Subcutaneous abdominal adipose tissue (tissue), 5 donors: Measurements from ENCODE around the gene FNDC7.
"Not testable (repeated sequence)": the region's sequence is repeated elsewhere in the genome, so short reads cannot be mapped to it uniquely, and the experiment has no call there.

ENCODE experiments used
- H3K27ac ChIP-seq: one replicate; pipeline ENCODE4 v1.7.0; 2013; ENCODE audit warnings: low read depth, mild to moderate bottlenecking, inconsistent platforms, low read length, moderate library complexity
- H3K27me3 ChIP-seq, 5 donors: one replicate each; pipeline ENCODE4 v1.7.0; 2013; ENCODE audit warnings: low read length in 5 of 5, inconsistent platforms in 1 of 5; ENCODE audit not compliant: control insufficient read depth in 5 of 5, insufficient read depth in 4 of 5
- H3K36me3 ChIP-seq, 5 donors: one replicate each; pipeline ENCODE4 v1.7.0; 2013; ENCODE audit warnings: low read length in 5 of 5; ENCODE audit not compliant: control insufficient read depth in 5 of 5, insufficient read depth in 5 of 5
- H3K4me1 ChIP-seq, 5 donors: one replicate each; pipeline ENCODE4 v1.7.0; 2013; ENCODE audit warnings: low read length in 5 of 5, mild to moderate bottlenecking in 3 of 5, moderate library complexity in 1 of 5; ENCODE audit not compliant: control insufficient read depth in 5 of 5, insufficient read depth in 5 of 5
- H3K4me3 ChIP-seq, 5 donors: one replicate each; pipeline ENCODE4 v1.7.0; 2013; ENCODE audit warnings: low read length in 5 of 5, low read depth in 1 of 5
- H3K9ac ChIP-seq, 5 donors: one replicate each; pipeline ENCODE4 v1.7.0; 2013; ENCODE audit warnings: low read length in 5 of 5, mild to moderate bottlenecking in 4 of 5, moderate library complexity in 3 of 5
- H3K9me3 ChIP-seq, 5 donors: one replicate each; pipeline ENCODE4 v1.7.0; 2013; ENCODE audit warnings: low read length in 5 of 5; ENCODE audit not compliant: control insufficient read depth in 5 of 5
- donor health status: healthy.
- donor health status: healthy.
- donor health status: healthy.
- donor health status: healthy.
- donor health status: healthy.

The FNDC7 gene

DNA sequence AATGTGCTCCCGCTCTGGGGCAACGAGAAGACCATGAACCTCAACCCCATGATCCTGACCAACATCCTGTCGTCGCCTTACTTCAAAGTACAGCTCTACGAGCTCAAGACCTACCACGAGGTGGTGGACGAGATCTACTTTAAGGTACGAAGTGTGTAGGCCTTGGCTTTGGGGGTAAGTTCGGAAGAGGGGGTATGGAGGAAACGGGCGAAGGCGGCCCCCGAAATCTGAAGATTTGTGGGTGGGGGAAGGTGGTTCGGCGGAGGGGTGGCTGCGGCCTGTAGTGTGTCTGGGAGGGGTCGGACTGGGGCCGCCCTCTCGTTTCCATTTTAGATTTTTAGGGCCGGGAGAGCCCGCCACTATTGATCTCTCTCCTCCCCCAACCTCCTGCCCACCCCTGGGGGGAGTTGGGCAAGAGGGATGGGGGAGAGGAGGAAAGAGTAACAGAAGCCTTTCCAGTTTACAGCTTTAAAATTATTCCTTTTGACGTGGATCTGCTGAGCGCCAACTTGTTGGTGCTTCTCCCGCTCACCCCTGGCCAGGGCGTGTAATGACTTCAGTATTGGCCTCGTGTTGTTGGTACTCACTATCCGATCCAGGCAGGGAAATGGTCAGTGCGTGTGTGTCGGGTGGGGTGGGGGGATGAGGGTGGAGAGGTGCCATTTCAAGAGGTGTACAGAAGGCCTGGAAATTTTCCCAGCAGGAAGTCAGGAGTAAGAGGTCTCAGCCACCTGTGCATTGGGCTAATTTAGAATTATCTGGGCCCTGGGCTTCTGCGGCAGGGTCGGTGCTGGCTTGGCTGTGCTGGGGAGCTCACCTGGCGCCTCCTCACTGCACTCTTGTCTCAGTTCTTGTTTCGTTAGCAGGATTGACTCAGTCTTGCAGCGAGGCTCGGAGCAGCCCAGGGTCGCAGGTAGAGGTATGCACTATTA is 19.7 kb upstream of the FNDC7 start:
- H3K9ac ChIP-seq = peak overlapping the region; percentile 89 to 98 (median 96)
- peak overlapping the region; percentile 86 to 99 (median 98) for H3K4me3 ChIP-seq
- peaks cover 2 to 41% (median 38%) of the 10 kb centered on the region in 5 donors for H3K4me1 ChIP-seq

DNA sequence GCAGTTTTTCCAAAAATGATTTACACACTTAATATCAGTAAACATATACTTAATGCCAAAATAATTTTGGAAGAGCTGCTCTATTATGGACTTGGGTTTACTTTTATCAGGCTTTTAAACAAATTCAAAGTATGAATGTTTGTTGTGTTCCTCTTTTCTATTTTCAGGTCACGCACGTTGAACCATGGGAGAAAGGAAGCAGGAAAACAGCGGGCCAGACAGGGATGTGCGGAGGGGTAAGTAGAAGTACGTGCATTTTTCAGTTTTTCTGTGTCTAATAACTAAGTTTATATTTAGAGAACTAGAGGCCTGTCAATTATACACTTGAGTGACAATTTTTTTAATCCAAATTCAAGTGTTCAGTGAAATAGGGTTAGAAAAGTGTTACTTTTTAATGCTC is 17.2 kb upstream of the FNDC7 start:
- Histone ChIP-seq H3K36me3 (peaks cover 41 to 50% (median 45%) of the 10 kb centered on the region in 5 donors), H3K9ac (peak overlapping the region in 1 of 5 donors; percentile 56), H3K27me3 (no peaks in the 10 kb centered on the region), H3K27ac (peak overlapping the region; percentile 28), H3K4me3 (no peak overlapping the region), H3K4me1 (peaks cover 2 to 42% (median 38%) of the 10 kb centered on the region in 5 donors), H3K9me3 (no peaks in the 10 kb centered on the region)

More for the DNA sequence above, 19.7 kb upstream of the FNDC7 start:
- H3K36me3 ChIP-seq = peaks cover 15 to 25% (median 21%) of the 10 kb centered on the region in 5 donors
- H3K27me3 ChIP-seq = no peaks in the 10 kb centered on the region
- H3K9me3 ChIP-seq = no peaks in the 10 kb centered on the region
- peak overlapping the region; percentile 97 for H3K27ac ChIP-seq

DNA sequence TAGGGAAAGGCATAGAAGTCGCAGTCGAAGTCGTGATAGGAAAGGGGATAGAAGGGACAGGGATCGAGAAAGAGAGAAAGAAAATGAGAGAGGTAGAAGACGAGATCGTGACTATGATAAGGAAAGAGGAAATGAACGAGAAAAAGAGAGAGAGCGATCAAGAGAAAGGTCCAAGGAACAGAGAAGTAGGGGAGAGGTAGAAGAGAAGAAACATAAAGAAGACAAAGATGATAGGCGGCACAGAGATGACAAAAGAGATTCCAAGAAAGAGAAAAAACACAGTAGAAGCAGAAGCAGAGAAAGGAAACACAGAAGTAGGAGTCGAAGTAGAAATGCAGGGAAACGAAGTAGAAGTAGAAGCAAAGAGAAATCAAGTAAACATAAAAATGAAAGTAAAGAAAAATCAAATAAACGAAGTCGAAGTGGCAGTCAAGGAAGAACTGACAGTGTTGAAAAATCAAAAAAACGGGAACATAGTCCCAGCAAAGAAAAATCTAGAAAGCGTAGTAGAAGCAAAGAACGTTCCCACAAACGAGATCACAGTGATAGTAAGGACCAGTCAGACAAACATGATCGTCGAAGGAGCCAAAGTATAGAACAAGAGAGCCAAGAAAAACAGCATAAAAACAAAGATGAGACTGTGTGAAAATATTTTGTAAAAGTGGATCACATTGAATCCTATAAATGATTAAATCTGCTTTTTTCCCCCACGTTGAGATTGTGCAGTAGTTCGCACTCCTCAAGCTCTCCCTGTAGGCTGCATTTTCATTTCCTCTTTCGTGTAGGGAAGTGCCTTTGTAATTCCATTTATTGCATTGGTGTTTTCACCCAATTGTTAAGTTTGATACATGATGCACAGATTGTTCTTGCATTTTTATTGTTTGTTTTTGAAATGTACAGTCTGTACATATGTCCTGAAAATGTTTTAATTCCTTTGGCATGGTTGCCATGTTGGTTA is 13.1 kb upstream of the FNDC7 start:
- Histone ChIP-seq H3K9me3 (no peaks in the 10 kb centered on the region), H3K27ac (peak overlapping the region; percentile 25), H3K4me3 (no peak overlapping the region), H3K27me3 (no peaks in the 10 kb centered on the region), H3K36me3 (peaks cover 47 to 60% (median 52%) of the 10 kb centered on the region in 5 donors), H3K4me1 (peaks cover 0 to 16% (median 8%) of the 10 kb centered on the region in 5 donors), H3K9ac (no peak overlapping the region)

DNA sequence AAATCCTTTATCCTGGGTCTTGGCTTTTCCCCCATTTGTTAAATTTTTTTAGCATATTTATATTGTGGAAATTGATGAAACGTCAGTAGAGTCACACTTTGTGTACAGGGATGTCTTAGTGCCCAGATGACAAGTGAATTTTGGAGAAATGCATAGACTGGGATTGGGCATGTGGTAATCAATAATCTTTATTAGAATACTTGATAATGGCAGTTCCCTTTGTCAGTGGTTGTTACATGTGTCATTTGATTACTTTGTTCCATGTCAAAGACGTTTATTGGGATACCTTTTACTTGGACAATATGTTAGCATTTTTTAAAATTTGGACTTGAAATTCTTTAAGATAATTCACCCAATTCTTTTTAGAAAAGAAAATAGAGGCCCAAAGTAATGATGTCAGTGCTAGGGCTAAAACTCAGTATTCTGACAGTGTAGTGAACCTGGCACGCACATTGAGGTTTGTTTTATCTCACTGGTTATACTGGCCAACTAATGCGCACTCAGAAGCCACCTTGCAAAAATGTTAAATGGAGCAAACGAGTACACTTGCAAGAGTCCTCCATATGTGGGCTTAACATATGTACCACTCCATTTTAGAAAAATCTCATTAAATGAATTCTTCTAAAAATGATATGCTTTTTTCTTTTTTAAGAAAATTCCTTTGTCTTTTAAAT is 11.4 kb upstream of the FNDC7 start:
- H3K27ac ChIP-seq = no peak overlapping the region
- peaks cover 44 to 56% (median 47%) of the 10 kb centered on the region in 5 donors for H3K36me3 ChIP-seq
- H3K4me3 ChIP-seq = no peak overlapping the region
- H3K27me3 ChIP-seq = no peaks in the 10 kb centered on the region
- peaks cover 0 to 4% (median 0%) of the 10 kb centered on the region in 5 donors for H3K4me1 ChIP-seq
- no peaks in the 10 kb centered on the region for H3K9me3 ChIP-seq
- no peak overlapping the region for H3K9ac ChIP-seq

DNA sequence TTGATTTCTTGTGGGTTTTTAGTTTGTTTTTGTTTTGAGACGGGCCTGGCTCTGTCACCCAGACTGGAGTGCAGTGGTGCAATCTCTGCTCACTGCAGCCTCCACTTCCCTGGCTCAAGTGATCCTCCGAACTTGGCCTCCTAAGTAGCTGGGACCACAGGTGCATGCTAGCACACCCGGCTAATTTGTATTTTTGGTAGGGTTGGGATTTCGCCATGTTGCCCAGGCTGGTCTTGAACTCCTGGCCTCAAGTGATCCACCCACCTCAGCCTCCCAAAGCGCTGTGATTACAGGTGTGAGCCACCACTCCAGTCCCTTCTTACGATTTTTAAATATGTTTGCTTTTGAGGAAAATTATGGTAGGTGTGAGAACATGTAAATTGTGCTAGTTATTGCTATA is 10.6 kb upstream of the FNDC7 start:
- peaks cover 39 to 48% (median 40%) of the 10 kb centered on the region in 5 donors for H3K36me3 ChIP-seq
- H3K4me1 ChIP-seq, H3K9me3 ChIP-seq, H3K9ac ChIP-seq, H3K4me3 ChIP-seq, H3K27me3 ChIP-seq, H3K27ac ChIP-seq: not testable (repeated sequence)

DNA sequence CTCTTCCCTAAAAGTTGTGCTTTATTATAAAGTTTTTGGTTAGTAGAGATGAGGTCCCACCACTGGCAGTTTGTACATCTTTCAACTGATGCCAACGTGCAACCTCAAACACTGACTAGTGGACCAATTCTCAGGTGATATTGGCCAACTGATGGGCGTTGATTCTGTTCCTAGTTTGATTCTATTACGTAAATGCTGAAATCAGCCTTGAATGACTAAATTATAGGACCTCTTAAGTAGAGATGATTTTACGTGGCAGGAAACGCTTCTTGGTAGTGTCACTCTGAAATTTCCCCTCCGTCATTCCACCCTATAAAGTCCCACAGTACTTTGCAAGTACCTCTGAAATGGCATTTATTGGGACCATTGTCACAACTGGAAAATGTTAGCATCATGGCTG is 8.8 kb upstream of the FNDC7 start:
- Histone ChIP-seq H3K4me1 (peaks cover 0 to 8% (median 3%) of the 10 kb centered on the region in 5 donors), H3K9me3 (no peaks in the 10 kb centered on the region), H3K27me3 (no peaks in the 10 kb centered on the region), H3K4me3 (no peak overlapping the region), H3K9ac (no peak overlapping the region), H3K27ac (no peak overlapping the region), H3K36me3 (peaks cover 21 to 30% (median 23%) of the 10 kb centered on the region in 5 donors)

DNA sequence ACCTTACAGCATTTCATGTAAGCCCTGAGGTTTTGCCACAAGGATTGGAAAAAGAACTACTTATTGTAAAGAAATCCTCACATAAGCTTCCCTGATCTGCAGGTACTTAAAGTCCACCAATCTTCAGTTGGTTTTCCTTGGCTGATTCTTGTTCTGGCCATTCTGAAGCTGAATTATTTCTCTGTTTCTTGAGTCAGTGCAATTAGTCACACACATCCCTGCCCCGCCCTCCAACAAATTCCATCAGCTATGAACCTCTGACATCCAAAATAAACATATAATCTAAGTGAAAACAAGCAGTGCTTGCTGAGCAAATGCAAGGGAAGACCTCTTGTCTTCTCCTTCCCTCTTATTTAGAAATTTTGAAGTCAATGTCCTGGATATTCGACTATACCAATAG is 8.2 kb upstream of the FNDC7 start:
- Histone ChIP-seq H3K27me3 (peaks cover 0 to 3% (median 0%) of the 10 kb centered on the region in 5 donors), H3K27ac (no peak overlapping the region), H3K4me1 (peaks cover 0 to 10% (median 3%) of the 10 kb centered on the region in 5 donors), H3K9me3 (no peaks in the 10 kb centered on the region), H3K9ac (no peak overlapping the region), H3K36me3 (peaks cover 16 to 24% (median 18%) of the 10 kb centered on the region in 5 donors), H3K4me3 (no peak overlapping the region)

DNA sequence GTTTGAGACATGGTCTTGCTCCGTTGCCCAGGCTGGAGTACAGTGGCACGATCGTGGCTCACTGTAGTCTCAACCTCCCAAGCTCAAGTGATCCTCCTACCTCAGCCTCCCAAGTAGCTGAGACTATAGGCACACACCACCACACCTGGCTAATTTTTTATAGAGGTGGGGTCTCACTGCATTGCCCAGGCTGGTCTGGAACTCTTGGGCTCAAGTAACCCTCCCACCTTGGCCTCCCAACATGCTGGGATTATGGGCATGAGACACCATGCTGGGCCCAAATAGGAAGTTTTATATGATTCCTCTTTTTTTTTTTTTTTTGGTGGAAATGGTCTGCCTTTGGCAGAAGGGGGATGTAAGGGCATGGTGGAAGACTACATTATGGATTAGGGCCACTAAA is 6.1 kb upstream of the FNDC7 start:
- Histone ChIP-seq H3K27me3 (peaks cover 0 to 3% (median 0%) of the 10 kb centered on the region in 5 donors), H3K4me1 (peaks cover 0 to 7% (median 3%) of the 10 kb centered on the region in 5 donors), H3K9me3 (no peaks in the 10 kb centered on the region), H3K4me3 (no peak overlapping the region), H3K36me3 (peaks cover 0 to 6% (median 2%) of the 10 kb centered on the region in 5 donors), H3K27ac (no peak overlapping the region), H3K9ac (no peak overlapping the region)
